ENCODE results near the gene KRT2.

DNA sequence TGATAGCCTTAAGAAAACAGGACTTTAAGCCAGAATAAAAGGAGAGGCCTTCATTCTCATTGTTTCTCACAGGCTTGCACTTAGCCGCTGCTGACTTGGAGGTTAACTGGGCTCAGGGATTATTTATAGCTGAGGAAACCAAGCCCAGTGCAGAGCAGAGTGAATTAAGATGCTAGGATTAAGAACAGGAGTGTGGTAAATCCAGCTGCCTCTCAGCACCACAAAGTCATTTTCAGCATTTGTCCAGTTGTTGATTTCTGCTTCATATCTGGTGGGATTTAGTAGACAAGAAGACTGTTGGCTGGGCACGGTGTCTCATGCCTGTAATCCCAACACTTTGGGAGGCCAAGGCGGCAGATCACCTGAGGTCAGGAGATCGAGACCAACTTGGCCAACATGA is 19.4 kb downstream of the KRT2 start:
- no peak for TF ChIP-seq EZH2phosphoT487 (IDR thresholded peaks at IDR 0.05; ENCODE audit: borderline replicate concordance, low read depth, low read length)
- TF ChIP-seq, protein P1, sequence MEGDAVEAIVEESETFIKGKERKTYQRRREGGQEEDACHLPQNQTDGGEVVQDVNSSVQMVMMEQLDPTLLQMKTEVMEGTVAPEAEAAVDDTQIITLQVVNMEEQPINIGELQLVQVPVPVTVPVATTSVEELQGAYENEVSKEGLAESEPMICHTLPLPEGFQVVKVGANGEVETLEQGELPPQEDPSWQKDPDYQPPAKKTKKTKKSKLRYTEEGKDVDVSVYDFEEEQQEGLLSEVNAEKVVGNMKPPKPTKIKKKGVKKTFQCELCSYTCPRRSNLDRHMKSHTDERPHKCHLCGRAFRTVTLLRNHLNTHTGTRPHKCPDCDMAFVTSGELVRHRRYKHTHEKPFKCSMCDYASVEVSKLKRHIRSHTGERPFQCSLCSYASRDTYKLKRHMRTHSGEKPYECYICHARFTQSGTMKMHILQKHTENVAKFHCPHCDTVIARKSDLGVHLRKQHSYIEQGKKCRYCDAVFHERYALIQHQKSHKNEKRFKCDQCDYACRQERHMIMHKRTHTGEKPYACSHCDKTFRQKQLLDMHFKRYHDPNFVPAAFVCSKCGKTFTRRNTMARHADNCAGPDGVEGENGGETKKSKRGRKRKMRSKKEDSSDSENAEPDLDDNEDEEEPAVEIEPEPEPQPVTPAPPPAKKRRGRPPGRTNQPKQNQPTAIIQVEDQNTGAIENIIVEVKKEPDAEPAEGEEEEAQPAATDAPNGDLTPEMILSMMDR (conservative IDR thresholded peaks at IDR 0.05; ENCODE audit: low read length), result no peak

Measured in OCI-LY7 (cell line).